Upper lobe of left lung (tissue), 4 donors: Measurements from ENCODE around the gene CFHR3.
"Not testable (repeated sequence)": the region's sequence is repeated elsewhere in the genome, so short reads cannot be mapped to it uniquely, and the experiment has no call there.

Experiments
- POLR2A ChIP-seq, 4 donors: fragments of 450-650 bp; IDR thresholded peaks; one replicate each; pipeline ENCODE4 v1.5.1; 2016 to 2017; ENCODE audit warnings: antibody characterized with exemption in 4 of 4, mild to moderate bottlenecking in 2 of 4
- POLR2AphosphoS5 ChIP-seq, 2 donors: sonication (generic); formaldehyde crosslinking; IDR thresholded peaks; one replicate each; pipeline ENCODE4 v1.5.1; 2017; ENCODE audit warnings: antibody characterized with exemption in 2 of 2
- TF ChIP-seq, protein P1 (sequence below), 6 experiments: fragments of 450-650 bp in 4 of 6; fragments of 200-600 bp in 2 of 6; sonication (generic) in 2 of 6; IDR thresholded peaks; one replicate each; pipeline ENCODE4 v1.5.1; 2016 to 2019; ENCODE audit warnings: antibody characterized with exemption in 6 of 6

DNA sequence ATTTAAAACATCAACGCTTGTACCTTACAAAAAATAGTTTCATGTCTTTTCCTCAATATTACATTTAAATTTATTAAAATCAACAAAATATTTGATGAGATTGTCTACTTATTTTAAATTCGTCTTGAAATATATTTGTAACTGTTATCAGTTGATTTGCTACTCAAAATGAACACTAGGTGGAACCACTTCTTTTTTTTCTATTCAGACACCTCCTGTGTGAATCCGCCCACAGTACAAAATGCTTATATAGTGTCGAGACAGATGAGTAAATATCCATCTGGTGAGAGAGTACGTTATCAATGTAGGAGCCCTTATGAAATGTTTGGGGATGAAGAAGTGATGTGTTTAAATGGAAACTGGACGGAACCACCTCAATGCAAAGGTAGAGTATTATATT, 31.4 kb upstream of the CFHR3 start:
- TF ChIP-seq, protein P1, sequence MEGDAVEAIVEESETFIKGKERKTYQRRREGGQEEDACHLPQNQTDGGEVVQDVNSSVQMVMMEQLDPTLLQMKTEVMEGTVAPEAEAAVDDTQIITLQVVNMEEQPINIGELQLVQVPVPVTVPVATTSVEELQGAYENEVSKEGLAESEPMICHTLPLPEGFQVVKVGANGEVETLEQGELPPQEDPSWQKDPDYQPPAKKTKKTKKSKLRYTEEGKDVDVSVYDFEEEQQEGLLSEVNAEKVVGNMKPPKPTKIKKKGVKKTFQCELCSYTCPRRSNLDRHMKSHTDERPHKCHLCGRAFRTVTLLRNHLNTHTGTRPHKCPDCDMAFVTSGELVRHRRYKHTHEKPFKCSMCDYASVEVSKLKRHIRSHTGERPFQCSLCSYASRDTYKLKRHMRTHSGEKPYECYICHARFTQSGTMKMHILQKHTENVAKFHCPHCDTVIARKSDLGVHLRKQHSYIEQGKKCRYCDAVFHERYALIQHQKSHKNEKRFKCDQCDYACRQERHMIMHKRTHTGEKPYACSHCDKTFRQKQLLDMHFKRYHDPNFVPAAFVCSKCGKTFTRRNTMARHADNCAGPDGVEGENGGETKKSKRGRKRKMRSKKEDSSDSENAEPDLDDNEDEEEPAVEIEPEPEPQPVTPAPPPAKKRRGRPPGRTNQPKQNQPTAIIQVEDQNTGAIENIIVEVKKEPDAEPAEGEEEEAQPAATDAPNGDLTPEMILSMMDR (IDR thresholded peaks at IDR 0.05): not testable (repeated sequence)
- not testable (repeated sequence) for TF ChIP-seq POLR2A, POLR2AphosphoS5 (IDR thresholded peaks at IDR 0.05)
